Endodermal cell (in vitro differentiated cells): ENCODE results near the gene ZBTB45. TPM values are rescaled to one million over a fixed set of nuclear protein-coding genes. Genes with fewer than 3 reads are reported as not detected.

ENCODE experiments used
- DNase-seq: peaks from one replicate; pipeline ENCODE4 v3.0.0-alpha.2; 2017
- H3K27ac ChIP-seq: 2 replicates; pipeline ENCODE4 v1.5.1; 2013; ENCODE audit warnings: mild to moderate bottlenecking, low read depth, low read length, moderate library complexity
- H3K27me3 ChIP-seq: 2 replicates; pipeline ENCODE4 v1.6.1; 2013; ENCODE audit warnings: mild to moderate bottlenecking, low read length, moderate library complexity; ENCODE audit not compliant: insufficient read depth, control insufficient read depth, poor library complexity, severe bottlenecking
- H3K36me3 ChIP-seq: 2 replicates; pipeline ENCODE4 v1.7.0; 2013; ENCODE audit warnings: mild to moderate bottlenecking, low read length, moderate library complexity; ENCODE audit not compliant: control insufficient read depth, insufficient read depth
- H3K4me1 ChIP-seq: one replicate; pipeline ENCODE4 v1.7.0; 2013; ENCODE audit warnings: low read length; ENCODE audit not compliant: control insufficient read depth, insufficient read depth
- H3K4me3 ChIP-seq: 2 replicates; pipeline ENCODE4 v1.5.1; 2013; ENCODE audit warnings: mild to moderate bottlenecking, low read length, moderate library complexity
- H3K9ac ChIP-seq: 2 replicates; pipeline ENCODE4 v1.6.1; 2013; ENCODE audit warnings: mild to moderate bottlenecking, low read length, moderate library complexity; ENCODE audit not compliant: poor library complexity, severe bottlenecking; ENCODE audit errors: extremely low read depth
- H3K9me3 ChIP-seq: 2 replicates; pipeline ENCODE4 v1.6.1; 2013; ENCODE audit warnings: mild to moderate bottlenecking, low read length, moderate library complexity; ENCODE audit not compliant: control insufficient read depth
- H3K27ac Mint-ChIP-seq: 2 replicates; pipeline ENCODE4 v1.8.0; 2020; ENCODE audit warnings: mixed read lengths
- H3K27me3 Mint-ChIP-seq: 2 replicates; pipeline ENCODE4 v1.8.0; 2021; ENCODE audit warnings: mild to moderate bottlenecking, mixed read lengths; ENCODE audit not compliant: insufficient read depth
- H3K36me3 Mint-ChIP-seq: 2 replicates; pipeline ENCODE4 v1.8.0; 2020; ENCODE audit warnings: low read depth, mixed read lengths
- H3K4me1 Mint-ChIP-seq: 2 replicates; pipeline ENCODE4 v1.8.0; 2020; ENCODE audit warnings: mixed read lengths
- H3K4me3 Mint-ChIP-seq: 2 replicates; pipeline ENCODE4 v1.8.0; 2020; ENCODE audit warnings: mild to moderate bottlenecking, moderate library complexity, mixed read lengths
- H3K9me3 Mint-ChIP-seq: 2 replicates; pipeline ENCODE4 v1.8.0; 2020; ENCODE audit warnings: mild to moderate bottlenecking, mixed read lengths
- CTCF ChIP-seq: fragments of 200-600 bp; sonication (generic); conservative IDR thresholded peaks from 2 replicates; pipeline ENCODE4 v1.5.0; 2021; ENCODE audit warnings: antibody characterized with exemption, mild to moderate bottlenecking
- WGBS, 2 experiments: methylation state at CpG; one replicate each; pipeline versions ENCODE4 v1.1.5 to v1.1.7; 2013; ENCODE audit warnings: missing lambda C conversion rate in 2 of 2, mixed read lengths in 1 of 2; ENCODE audit not compliant: insufficient coverage in 1 of 2, insufficient read length in 1 of 2; 5-methylcytosine and 5-hydroxymethylcytosine counted together
- total RNA-seq, 2 donors: library from RNA; stranded (reverse); fragmentation: NEBNext Ultra II Directional in 1 of 2; extraction: Animal tissue kit (Norgen Biotek cat#: 25700) in 1 of 2; gene quantifications; 2 replicates in 1 of 2; 3 replicates in 1 of 2; pipeline ENCODE4 v1.2.1, GENCODE V29; 2021

ZBTB45 gene
- total RNA-seq, 2 donors from 2014 or later = 19.0 to 19.4 TPM

GRCh38 chr19:58513213-58513693 lies 6.4 kb downstream of the ZBTB45 start:
- Mint-ChIP-seq H3K36me3 (peaks cover 15% of the 10 kb centered on the region), H3K27me3 (peaks cover 5% of the 10 kb centered on the region), H3K9me3 (peaks cover 6% of the 10 kb centered on the region), H3K27ac (no peak overlapping the region), H3K4me1 (peaks cover 10% of the 10 kb centered on the region), H3K4me3 (no peak overlapping the region)
- peaks cover 9% of the 10 kb centered on the region for H3K36me3 ChIP-seq
- no peak for DNase-seq
- H3K27ac ChIP-seq = no peak overlapping the region
- H3K9ac ChIP-seq = no peak overlapping the region
- no peaks in the 10 kb centered on the region for H3K9me3 ChIP-seq
- 92 to 95% methylated on average over 9 to 10 of the region's 10 CpGs for WGBS, 2 experiments
- TF ChIP-seq CTCF = no peak
- no peaks in the 10 kb centered on the region for H3K27me3 ChIP-seq
- H3K4me3 ChIP-seq = no peak overlapping the region
- peaks cover 2% of the 10 kb centered on the region for H3K4me1 ChIP-seq

- Histone ChIP-seq H3K9me3 (peaks cover 10% of the 10 kb centered on the region), H3K4me1 (no peaks in the 10 kb centered on the region), H3K36me3 (peaks cover 9% of the 10 kb centered on the region), H3K4me3 (no peak within 1 kb of the TSS), H3K27me3 (no peaks in the 10 kb centered on the region), H3K27ac (no peak within 1 kb of the TSS), H3K9ac (no peak within 1 kb of the TSS)
- no peak within 1 kb of the TSS for H3K4me3 Mint-ChIP-seq
- H3K9me3 Mint-ChIP-seq = peaks cover 22% of the 10 kb centered on the region
- TF ChIP-seq CTCF = no peak
- peaks cover 16% of the 10 kb centered on the region for H3K36me3 Mint-ChIP-seq
- no peak for DNase-seq
- H3K27ac Mint-ChIP-seq = no peak within 1 kb of the TSS
- WGBS, 2 experiments = 89 to 92% methylated on average over 19 to 25 of the region's 25 CpGs
- H3K4me1 Mint-ChIP-seq = peaks cover 10% of the 10 kb centered on the region
- H3K27me3 Mint-ChIP-seq = peaks cover 5% of the 10 kb centered on the region
Measured at GRCh38 chr19:58511353-58512208, 8.0 kb downstream of the ZBTB45 start, which contains the start of gene SLC27A5. TSS of gene SLC27A5 (minus strand) at chr19:58511992. CDS start at chr19:58511955, 37 bp downstream.

GRCh38 chr19:58510084-58510862 lies 9.3 kb downstream of the ZBTB45 start:
- Mint-ChIP-seq H3K27me3 (peaks cover 5% of the 10 kb centered on the region), H3K4me1 (peaks cover under 1% of the 10 kb centered on the region), H3K9me3 (peaks cover 25% of the 10 kb centered on the region), H3K27ac (no peak overlapping the region), H3K36me3 (peaks cover 6% of the 10 kb centered on the region), H3K4me3 (no peak overlapping the region)
- H3K9me3 ChIP-seq = peaks cover 10% of the 10 kb centered on the region
- H3K9ac ChIP-seq = no peak overlapping the region
- DNase-seq = no peak
- no peak overlapping the region for H3K27ac ChIP-seq
- no peak overlapping the region for H3K4me3 ChIP-seq
- WGBS, 2 experiments = 85 to 96% methylated on average over 4 to 8 of the region's 8 CpGs
- H3K4me1 ChIP-seq = no peaks in the 10 kb centered on the region
- no peaks in the 10 kb centered on the region for H3K27me3 ChIP-seq
- no peaks in the 10 kb centered on the region for H3K36me3 ChIP-seq
- TF ChIP-seq CTCF = no peak
